GM23338 (cell line): ENCODE measurements around the gene PAGE5. TPM values are rescaled to one million over a fixed set of nuclear protein-coding genes. Genes with fewer than 3 reads are reported as not detected.

Experiments
- ATAC-seq: fragments of 200-7000 bp; cut with Tn5 transposase; 3 replicates; pipeline ENCODE4 v1.9.1; 2020
- DNase-seq: peaks from one replicate; pipeline ENCODE4 v3.0.0-alpha.2; 2015; ENCODE audit warnings: low spot score
- H2AFZ ChIP-seq: fragments of 200-600 bp; sonication (generic); 2 replicates; pipeline ENCODE4 v1.8.0; 2016; ENCODE audit warnings: antibody characterized with exemption, mild to moderate bottlenecking, moderate library complexity
- H3F3A ChIP-seq: fragments of 200-600 bp; sonication (generic); replicated peaks from 2 replicates; pipeline ENCODE4 v1.8.0; 2017; ENCODE audit warnings: antibody characterized with exemption, mixed run types, low read depth
- H3K27ac ChIP-seq: fragments of 200-600 bp; sonication (generic); 2 replicates; pipeline ENCODE4 v1.6.1; 2016; ENCODE audit warnings: low read depth
- H3K27me3 ChIP-seq: fragments of 200-600 bp; sonication (generic); 2 replicates; pipeline ENCODE4 v1.8.0; 2016; ENCODE audit warnings: mild to moderate bottlenecking, mixed run types, moderate library complexity; ENCODE audit not compliant: insufficient read depth
- H3K36me3 ChIP-seq: fragments of 200-600 bp; sonication (generic); 2 replicates; pipeline ENCODE4 v1.8.0; 2016; ENCODE audit warnings: mild to moderate bottlenecking; ENCODE audit not compliant: insufficient read depth
- H3K4me1 ChIP-seq: fragments of 200-600 bp; sonication (generic); 2 replicates; pipeline ENCODE4 v1.8.0; 2016; ENCODE audit warnings: mild to moderate bottlenecking, moderate library complexity; ENCODE audit not compliant: insufficient read depth
- H3K4me2 ChIP-seq: fragments of 200-600 bp; sonication (generic); 2 replicates; pipeline ENCODE4 v1.7.1; 2017; ENCODE audit warnings: mixed run types
- H3K4me3 ChIP-seq: fragments of 200-600 bp; sonication (generic); 2 replicates; pipeline ENCODE4 v1.6.1; 2016; ENCODE audit warnings: mixed run types
- H3K79me2 ChIP-seq: fragments of 200-600 bp; sonication (generic); replicated peaks from 2 replicates; pipeline ENCODE4 v1.8.0; 2017; ENCODE audit warnings: mild to moderate bottlenecking; ENCODE audit not compliant: insufficient read depth
- H3K9me2 ChIP-seq: fragments of 200-600 bp; sonication (generic); 2 replicates; pipeline ENCODE4 v1.8.0; 2017; ENCODE audit not compliant: insufficient read depth
- H4K20me1 ChIP-seq: fragments of 200-600 bp; sonication (generic); replicated peaks from 2 replicates; pipeline ENCODE4 v1.8.0; 2017; ENCODE audit warnings: mild to moderate bottlenecking; ENCODE audit not compliant: insufficient read depth
- H3K27ac Mint-ChIP-seq: 2 replicates; pipeline ENCODE4 v1.8.0; 2020; ENCODE audit warnings: inconsistent platforms, mild to moderate bottlenecking, moderate library complexity, mixed read lengths
- H3K27me3 Mint-ChIP-seq: 3 replicates; pipeline ENCODE4 v1.8.0; 2022; ENCODE audit warnings: low read depth, mild to moderate bottlenecking, moderate library complexity, mixed read lengths, inconsistent platforms; ENCODE audit not compliant: insufficient read depth, poor library complexity
- H3K36me3 Mint-ChIP-seq: 3 replicates; pipeline ENCODE4 v1.8.0; 2021; ENCODE audit warnings: low read depth, mild to moderate bottlenecking, inconsistent platforms, moderate library complexity, mixed read lengths
- H3K4me1 Mint-ChIP-seq: 3 replicates; pipeline ENCODE4 v1.8.0; 2020; ENCODE audit warnings: mild to moderate bottlenecking, inconsistent platforms, mixed read lengths
- H3K4me3 Mint-ChIP-seq: 3 replicates; pipeline ENCODE4 v1.8.0; 2021; ENCODE audit warnings: moderate library complexity, mild to moderate bottlenecking, inconsistent platforms, mixed read lengths
- H3K9me3 Mint-ChIP-seq: 3 replicates; pipeline ENCODE4 v1.8.0; 2020; ENCODE audit warnings: moderate library complexity, mild to moderate bottlenecking, inconsistent platforms, mixed read lengths
- CREB1 ChIP-seq: fragments of 250-450 bp; sonication (Bioruptor Pico); IDR thresholded peaks from 2 replicates; pipeline ENCODE4 v1.5.0; 2020; ENCODE audit warnings: low read depth, mild to moderate bottlenecking, moderate library complexity
- EZH2 ChIP-seq: fragments of 200-600 bp; sonication (generic); IDR thresholded peaks from one replicate; pipeline ENCODE4 v1.8.0; 2017; ENCODE audit warnings: antibody characterized with exemption, mild to moderate bottlenecking, low read depth; ENCODE audit not compliant: unreplicated experiment
- EZH2phosphoT487 ChIP-seq: fragments of 200-600 bp; sonication (generic); IDR thresholded peaks from one replicate; pipeline ENCODE4 v1.8.1; 2018; ENCODE audit warnings: antibody characterized with exemption; ENCODE audit not compliant: unreplicated experiment
- JUNB ChIP-seq: IDR thresholded peaks from one replicate; pipeline ENCODE4 v1.6.1; 2016; ENCODE audit warnings: antibody characterized with exemption; ENCODE audit not compliant: unreplicated experiment
- NANOG ChIP-seq: IDR thresholded peaks from 2 replicates; pipeline ENCODE4 v1.6.1; 2016; ENCODE audit warnings: antibody characterized with exemption, borderline replicate concordance
- POLR2AphosphoS5 ChIP-seq: IDR thresholded peaks from 2 replicates; pipeline ENCODE4 v1.6.1; 2016; ENCODE audit warnings: antibody characterized with exemption, low read depth
- STAT1 ChIP-seq: IDR thresholded peaks from one replicate; pipeline ENCODE4 v1.6.1; 2016; ENCODE audit warnings: antibody characterized with exemption; ENCODE audit not compliant: unreplicated experiment
- ZNF114 ChIP-seq: fragments of 250-450 bp; sonication (Bioruptor Pico); IDR thresholded peaks from 2 replicates; pipeline ENCODE4 v1.5.0; 2020; ENCODE audit warnings: mild to moderate bottlenecking, moderate library complexity
- ZNF331 ChIP-seq: fragments of 250-450 bp; sonication (Bioruptor Pico); IDR thresholded peaks from 2 replicates; pipeline ENCODE4 v1.5.0; 2020; ENCODE audit warnings: low read depth, mild to moderate bottlenecking, moderate library complexity
- polyA plus RNA-seq: library from polyadenylated mRNA; unstranded; fragments of >200 nt; fragmentation: Nextera tagmentation; extraction: Ambion mirVana; gene quantifications from 2 replicates; pipeline ENCODE4 v1.2.1, GENCODE V29; 2016
- total RNA-seq: library from RNA; depleted of rRNA; stranded (reverse); fragments of >200 nt; shearing (Covaris generic); gene quantifications from 2 replicates; pipeline ENCODE4 v1.2.3, GENCODE V29; 2014
- TF ChIP-seq, protein P1 (sequence below), 2 experiments: fragments of 200-600 bp in 1 of 2; sonication (generic) in 1 of 2; conservative IDR thresholded peaks; 2 replicates each; pipeline versions ENCODE4 v1.5.1 to v1.6.1; 2016 to 2017; ENCODE audit warnings: antibody characterized with exemption in 2 of 2, low read depth in 2 of 2, mild to moderate bottlenecking in 2 of 2, moderate library complexity in 1 of 2
- TF ChIP-seq, protein P2 (sequence below): fragments of 250-450 bp; sonication (Bioruptor Pico); IDR thresholded peaks from 2 replicates; pipeline ENCODE4 v1.5.0; 2020; ENCODE audit warnings: mild to moderate bottlenecking, moderate library complexity
- TF ChIP-seq, protein P3 (sequence below): IDR thresholded peaks from 2 replicates; pipeline ENCODE4 v1.6.1; 2016; ENCODE audit warnings: antibody characterized with exemption
- TF ChIP-seq, protein P4 (sequence below): IDR thresholded peaks from one replicate; pipeline ENCODE4 v1.6.1; 2018; ENCODE audit warnings: antibody characterized with exemption; ENCODE audit not compliant: unreplicated experiment

PAGE5 gene
- total and polyA plus RNA-seq, 2 experiments from 2014 or later: not detected

DNA sequence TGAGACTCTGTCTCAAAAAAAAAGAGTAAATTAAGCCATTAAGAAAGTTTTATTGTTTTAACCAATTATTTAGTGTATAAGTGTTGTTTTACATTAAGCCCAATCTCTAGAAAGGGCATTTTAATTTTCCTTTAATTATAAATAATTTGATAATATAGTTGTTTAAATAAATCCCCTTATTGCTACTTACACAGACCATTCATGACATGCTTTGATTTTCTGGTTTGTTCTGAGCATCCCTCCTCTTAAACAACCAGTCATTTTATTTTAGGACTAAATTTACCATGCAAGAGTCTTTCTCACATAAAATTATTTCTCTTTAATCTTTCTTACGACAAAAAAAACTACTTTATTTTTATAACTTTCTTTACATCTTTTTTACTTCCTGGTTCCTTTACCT lies 23.5 kb upstream of the PAGE5 start:
- Histone ChIP-seq H3K79me2 (no peaks in the 10 kb centered on the region), H3K36me3 (no peaks in the 10 kb centered on the region), H3K27me3 (no peaks in the 10 kb centered on the region), H4K20me1 (no peaks in the 10 kb centered on the region), H3K4me1 (no peaks in the 10 kb centered on the region), H3K27ac (no peak overlapping the region), H2AFZ (no peak overlapping the region), H3K4me3 (no peak overlapping the region), H3K4me2 (no peak overlapping the region), H3K9me2 (no peaks in the 10 kb centered on the region), H3F3A (no peaks in the 10 kb centered on the region)
- DNase-seq (no peak), ATAC-seq (no peak)
- TF ChIP-seq STAT1 (no peak), EZH2 (no peak), CREB1 (CRISPR knock-in tag) (no peak), EZH2phosphoT487 (no peak), ZNF114 (CRISPR knock-in tag) (no peak), JUNB (no peak), ZNF331 (CRISPR knock-in tag) (no peak), NANOG (no peak), POLR2AphosphoS5 (no peak)
- TF ChIP-seq, protein P1, sequence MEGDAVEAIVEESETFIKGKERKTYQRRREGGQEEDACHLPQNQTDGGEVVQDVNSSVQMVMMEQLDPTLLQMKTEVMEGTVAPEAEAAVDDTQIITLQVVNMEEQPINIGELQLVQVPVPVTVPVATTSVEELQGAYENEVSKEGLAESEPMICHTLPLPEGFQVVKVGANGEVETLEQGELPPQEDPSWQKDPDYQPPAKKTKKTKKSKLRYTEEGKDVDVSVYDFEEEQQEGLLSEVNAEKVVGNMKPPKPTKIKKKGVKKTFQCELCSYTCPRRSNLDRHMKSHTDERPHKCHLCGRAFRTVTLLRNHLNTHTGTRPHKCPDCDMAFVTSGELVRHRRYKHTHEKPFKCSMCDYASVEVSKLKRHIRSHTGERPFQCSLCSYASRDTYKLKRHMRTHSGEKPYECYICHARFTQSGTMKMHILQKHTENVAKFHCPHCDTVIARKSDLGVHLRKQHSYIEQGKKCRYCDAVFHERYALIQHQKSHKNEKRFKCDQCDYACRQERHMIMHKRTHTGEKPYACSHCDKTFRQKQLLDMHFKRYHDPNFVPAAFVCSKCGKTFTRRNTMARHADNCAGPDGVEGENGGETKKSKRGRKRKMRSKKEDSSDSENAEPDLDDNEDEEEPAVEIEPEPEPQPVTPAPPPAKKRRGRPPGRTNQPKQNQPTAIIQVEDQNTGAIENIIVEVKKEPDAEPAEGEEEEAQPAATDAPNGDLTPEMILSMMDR (conservative IDR thresholded peaks at IDR 0.05; ENCODE audit: low read depth in 2 of 2): no peak
- TF ChIP-seq, protein P2, sequence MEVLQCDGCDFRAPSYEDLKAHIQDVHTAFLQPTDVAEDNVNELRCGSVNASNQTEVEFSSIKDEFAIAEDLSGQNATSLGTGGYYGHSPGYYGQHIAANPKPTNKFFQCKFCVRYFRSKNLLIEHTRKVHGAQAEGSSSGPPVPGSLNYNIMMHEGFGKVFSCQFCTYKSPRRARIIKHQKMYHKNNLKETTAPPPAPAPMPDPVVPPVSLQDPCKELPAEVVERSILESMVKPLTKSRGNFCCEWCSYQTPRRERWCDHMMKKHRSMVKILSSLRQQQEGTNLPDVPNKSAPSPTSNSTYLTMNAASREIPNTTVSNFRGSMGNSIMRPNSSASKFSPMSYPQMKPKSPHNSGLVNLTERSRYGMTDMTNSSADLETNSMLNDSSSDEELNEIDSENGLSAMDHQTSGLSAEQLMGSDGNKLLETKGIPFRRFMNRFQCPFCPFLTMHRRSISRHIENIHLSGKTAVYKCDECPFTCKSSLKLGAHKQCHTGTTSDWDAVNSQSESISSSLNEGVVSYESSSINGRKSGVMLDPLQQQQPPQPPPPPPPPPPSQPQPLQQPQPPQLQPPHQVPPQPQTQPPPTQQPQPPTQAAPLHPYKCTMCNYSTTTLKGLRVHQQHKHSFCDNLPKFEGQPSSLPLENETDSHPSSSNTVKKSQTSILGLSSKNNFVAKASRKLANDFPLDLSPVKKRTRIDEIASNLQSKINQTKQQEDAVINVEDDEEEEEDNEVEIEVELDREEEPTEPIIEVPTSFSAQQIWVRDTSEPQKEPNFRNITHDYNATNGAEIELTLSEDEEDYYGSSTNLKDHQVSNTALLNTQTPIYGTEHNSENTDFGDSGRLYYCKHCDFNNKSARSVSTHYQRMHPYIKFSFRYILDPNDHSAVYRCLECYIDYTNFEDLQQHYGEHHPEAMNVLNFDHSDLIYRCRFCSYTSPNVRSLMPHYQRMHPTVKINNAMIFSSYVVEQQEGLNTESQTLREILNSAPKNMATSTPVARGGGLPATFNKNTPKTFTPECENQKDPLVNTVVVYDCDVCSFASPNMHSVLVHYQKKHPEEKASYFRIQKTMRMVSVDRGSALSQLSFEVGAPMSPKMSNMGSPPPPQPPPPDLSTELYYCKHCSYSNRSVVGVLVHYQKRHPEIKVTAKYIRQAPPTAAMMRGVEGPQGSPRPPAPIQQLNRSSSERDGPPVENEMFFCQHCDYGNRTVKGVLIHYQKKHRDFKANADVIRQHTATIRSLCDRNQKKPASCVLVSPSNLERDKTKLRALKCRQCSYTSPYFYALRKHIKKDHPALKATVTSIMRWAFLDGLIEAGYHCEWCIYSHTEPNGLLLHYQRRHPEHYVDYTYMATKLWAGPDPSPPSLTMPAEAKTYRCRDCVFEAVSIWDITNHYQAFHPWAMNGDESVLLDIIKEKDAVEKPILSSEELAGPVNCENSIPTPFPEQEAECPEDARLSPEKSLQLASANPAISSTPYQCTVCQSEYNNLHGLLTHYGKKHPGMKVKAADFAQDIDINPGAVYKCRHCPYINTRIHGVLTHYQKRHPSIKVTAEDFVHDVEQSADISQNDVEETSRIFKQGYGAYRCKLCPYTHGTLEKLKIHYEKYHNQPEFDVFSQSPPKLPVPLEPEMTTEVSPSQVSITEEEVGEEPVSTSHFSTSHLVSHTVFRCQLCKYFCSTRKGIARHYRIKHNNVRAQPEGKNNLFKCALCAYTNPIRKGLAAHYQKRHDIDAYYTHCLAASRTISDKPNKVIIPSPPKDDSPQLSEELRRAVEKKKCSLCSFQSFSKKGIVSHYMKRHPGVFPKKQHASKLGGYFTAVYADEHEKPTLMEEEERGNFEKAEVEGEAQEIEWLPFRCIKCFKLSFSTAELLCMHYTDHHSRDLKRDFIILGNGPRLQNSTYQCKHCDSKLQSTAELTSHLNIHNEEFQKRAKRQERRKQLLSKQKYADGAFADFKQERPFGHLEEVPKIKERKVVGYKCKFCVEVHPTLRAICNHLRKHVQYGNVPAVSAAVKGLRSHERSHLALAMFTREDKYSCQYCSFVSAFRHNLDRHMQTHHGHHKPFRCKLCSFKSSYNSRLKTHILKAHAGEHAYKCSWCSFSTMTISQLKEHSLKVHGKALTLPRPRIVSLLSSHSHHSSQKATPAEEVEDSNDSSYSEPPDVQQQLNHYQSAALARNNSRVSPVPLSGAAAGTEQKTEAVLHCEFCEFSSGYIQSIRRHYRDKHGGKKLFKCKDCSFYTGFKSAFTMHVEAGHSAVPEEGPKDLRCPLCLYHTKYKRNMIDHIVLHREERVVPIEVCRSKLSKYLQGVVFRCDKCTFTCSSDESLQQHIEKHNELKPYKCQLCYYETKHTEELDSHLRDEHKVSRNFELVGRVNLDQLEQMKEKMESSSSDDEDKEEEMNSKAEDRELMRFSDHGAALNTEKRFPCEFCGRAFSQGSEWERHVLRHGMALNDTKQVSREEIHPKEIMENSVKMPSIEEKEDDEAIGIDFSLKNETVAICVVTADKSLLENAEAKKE (CRISPR knock-in tag): no peak
- TF ChIP-seq, protein P3, sequence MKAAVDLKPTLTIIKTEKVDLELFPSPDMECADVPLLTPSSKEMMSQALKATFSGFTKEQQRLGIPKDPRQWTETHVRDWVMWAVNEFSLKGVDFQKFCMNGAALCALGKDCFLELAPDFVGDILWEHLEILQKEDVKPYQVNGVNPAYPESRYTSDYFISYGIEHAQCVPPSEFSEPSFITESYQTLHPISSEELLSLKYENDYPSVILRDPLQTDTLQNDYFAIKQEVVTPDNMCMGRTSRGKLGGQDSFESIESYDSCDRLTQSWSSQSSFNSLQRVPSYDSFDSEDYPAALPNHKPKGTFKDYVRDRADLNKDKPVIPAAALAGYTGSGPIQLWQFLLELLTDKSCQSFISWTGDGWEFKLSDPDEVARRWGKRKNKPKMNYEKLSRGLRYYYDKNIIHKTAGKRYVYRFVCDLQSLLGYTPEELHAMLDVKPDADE: no peak
- TF ChIP-seq, protein P4, sequence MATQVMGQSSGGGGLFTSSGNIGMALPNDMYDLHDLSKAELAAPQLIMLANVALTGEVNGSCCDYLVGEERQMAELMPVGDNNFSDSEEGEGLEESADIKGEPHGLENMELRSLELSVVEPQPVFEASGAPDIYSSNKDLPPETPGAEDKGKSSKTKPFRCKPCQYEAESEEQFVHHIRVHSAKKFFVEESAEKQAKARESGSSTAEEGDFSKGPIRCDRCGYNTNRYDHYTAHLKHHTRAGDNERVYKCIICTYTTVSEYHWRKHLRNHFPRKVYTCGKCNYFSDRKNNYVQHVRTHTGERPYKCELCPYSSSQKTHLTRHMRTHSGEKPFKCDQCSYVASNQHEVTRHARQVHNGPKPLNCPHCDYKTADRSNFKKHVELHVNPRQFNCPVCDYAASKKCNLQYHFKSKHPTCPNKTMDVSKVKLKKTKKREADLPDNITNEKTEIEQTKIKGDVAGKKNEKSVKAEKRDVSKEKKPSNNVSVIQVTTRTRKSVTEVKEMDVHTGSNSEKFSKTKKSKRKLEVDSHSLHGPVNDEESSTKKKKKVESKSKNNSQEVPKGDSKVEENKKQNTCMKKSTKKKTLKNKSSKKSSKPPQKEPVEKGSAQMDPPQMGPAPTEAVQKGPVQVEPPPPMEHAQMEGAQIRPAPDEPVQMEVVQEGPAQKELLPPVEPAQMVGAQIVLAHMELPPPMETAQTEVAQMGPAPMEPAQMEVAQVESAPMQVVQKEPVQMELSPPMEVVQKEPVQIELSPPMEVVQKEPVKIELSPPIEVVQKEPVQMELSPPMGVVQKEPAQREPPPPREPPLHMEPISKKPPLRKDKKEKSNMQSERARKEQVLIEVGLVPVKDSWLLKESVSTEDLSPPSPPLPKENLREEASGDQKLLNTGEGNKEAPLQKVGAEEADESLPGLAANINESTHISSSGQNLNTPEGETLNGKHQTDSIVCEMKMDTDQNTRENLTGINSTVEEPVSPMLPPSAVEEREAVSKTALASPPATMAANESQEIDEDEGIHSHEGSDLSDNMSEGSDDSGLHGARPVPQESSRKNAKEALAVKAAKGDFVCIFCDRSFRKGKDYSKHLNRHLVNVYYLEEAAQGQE: no peak
- Mint-ChIP-seq H3K27me3 (no peaks in the 10 kb centered on the region), H3K4me1 (no peaks in the 10 kb centered on the region), H3K4me3 (no peak overlapping the region), H3K9me3 (peaks cover 47% of the 10 kb centered on the region), H3K27ac (no peak overlapping the region), H3K36me3 (no peaks in the 10 kb centered on the region; the same call in 2 of the 3 replicates)
